Measurements from ENCODE around the gene ZNF827. TPM values are rescaled to one million over a fixed set of nuclear protein-coding genes. Genes with fewer than 3 reads are reported as not detected.

Gene ZNF827
- total RNA-seq, 1 donor from 2014 or later: 23.8 TPM

DNA sequence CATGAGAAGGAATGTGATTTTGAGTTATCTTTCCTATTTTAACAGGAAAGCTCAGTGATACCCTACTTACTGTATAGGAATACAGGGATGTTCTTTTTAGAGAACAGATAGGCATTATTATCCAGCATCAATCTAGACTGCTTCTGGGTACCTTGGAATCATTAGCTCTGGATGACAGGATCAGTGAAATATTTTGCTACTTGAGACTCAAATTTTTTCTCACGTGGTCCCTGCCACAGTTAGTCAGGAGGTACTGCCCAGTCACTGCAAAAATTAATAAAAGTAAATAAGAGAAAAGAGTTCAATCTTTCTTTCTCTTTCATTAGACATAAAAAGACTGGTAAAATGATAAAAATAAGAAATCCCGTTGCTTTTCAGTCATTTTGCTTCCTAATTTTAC is 5.5 kb downstream of the ZNF827 start:
- Mint-ChIP-seq H3K36me3 (ENCODE audit: low read depth) (no peaks in the 10 kb centered on the region), H3K4me3 (ENCODE audit: unreplicated experiment) (no peak overlapping the region), H3K27me3 (ENCODE audit: low read depth) (no peaks in the 10 kb centered on the region), H3K9me3 (ENCODE audit: low read depth) (no peaks in the 10 kb centered on the region), H3K4me1 (ENCODE audit: low read depth) (peaks cover 53% of the 10 kb centered on the region), H3K27ac (ENCODE audit: unreplicated experiment) (peak overlapping the region; percentile 68)
- TF ChIP-seq, protein P1, sequence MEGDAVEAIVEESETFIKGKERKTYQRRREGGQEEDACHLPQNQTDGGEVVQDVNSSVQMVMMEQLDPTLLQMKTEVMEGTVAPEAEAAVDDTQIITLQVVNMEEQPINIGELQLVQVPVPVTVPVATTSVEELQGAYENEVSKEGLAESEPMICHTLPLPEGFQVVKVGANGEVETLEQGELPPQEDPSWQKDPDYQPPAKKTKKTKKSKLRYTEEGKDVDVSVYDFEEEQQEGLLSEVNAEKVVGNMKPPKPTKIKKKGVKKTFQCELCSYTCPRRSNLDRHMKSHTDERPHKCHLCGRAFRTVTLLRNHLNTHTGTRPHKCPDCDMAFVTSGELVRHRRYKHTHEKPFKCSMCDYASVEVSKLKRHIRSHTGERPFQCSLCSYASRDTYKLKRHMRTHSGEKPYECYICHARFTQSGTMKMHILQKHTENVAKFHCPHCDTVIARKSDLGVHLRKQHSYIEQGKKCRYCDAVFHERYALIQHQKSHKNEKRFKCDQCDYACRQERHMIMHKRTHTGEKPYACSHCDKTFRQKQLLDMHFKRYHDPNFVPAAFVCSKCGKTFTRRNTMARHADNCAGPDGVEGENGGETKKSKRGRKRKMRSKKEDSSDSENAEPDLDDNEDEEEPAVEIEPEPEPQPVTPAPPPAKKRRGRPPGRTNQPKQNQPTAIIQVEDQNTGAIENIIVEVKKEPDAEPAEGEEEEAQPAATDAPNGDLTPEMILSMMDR (IDR thresholded peaks at IDR 0.05): no peak
- DNase-seq (ENCODE audit: low spot score): no peak

DNA sequence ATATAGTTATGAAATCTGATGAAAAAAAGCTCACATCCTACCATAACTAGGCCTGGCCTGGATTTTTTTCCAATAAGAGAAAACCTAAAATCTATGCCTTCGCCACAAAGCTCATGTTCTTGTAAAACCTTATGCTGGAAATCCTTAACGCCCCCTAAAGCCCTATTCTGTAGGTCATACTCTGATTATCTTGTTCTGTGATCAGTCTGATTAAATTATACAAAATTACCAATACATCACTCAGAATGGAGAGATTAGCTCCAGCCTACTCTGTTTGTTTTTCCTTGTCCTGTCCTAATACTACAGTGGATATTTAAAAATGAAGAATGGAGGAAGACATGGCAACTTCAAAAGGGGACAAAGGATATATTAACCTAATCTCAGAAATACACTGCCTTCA is 7.2 kb downstream of the ZNF827 start:
- Mint-ChIP-seq H3K36me3 (ENCODE audit: low read depth) (no peaks in the 10 kb centered on the region), H3K9me3 (ENCODE audit: low read depth) (no peaks in the 10 kb centered on the region), H3K4me3 (ENCODE audit: unreplicated experiment) (no peak overlapping the region), H3K4me1 (ENCODE audit: low read depth) (peaks cover 53% of the 10 kb centered on the region), H3K27me3 (ENCODE audit: low read depth) (no peaks in the 10 kb centered on the region), H3K27ac (ENCODE audit: unreplicated experiment) (no peak overlapping the region)
- TF ChIP-seq, protein P1 (IDR thresholded peaks at IDR 0.05): no peak
- no peak for DNase-seq (ENCODE audit: low spot score)

DNA sequence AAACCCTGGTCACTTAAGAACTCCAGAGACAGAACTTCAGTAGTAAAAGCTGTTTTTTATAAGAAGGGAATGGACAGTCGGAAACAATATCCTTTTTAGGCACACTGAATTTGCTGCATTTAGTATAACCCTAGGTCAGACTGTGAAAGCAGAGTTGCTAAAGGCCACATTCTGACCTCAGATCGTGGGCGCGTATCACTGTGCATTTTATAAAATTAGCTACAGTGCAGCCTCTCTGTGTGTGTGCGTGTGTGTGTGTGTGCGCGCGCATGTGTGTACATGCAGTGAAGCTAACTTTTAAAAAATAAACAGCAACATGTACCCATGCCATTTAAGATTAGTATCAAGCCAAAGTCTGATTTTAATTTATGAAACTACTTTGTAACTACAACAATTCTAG is 8.0 kb downstream of the ZNF827 start:
- H3K9me3 Mint-ChIP-seq (ENCODE audit: low read depth): no peaks in the 10 kb centered on the region
- H3K36me3 Mint-ChIP-seq (ENCODE audit: low read depth): no peaks in the 10 kb centered on the region
- H3K4me3 Mint-ChIP-seq (ENCODE audit: unreplicated experiment): no peak overlapping the region
- no peak overlapping the region for H3K27ac Mint-ChIP-seq (ENCODE audit: unreplicated experiment)
- no peaks in the 10 kb centered on the region for H3K27me3 Mint-ChIP-seq (ENCODE audit: low read depth)
- no peak for DNase-seq (ENCODE audit: low spot score)
- TF ChIP-seq, protein P1 (IDR thresholded peaks at IDR 0.05): no peak
- H3K4me1 Mint-ChIP-seq (ENCODE audit: low read depth): peaks cover 47% of the 10 kb centered on the region

DNA sequence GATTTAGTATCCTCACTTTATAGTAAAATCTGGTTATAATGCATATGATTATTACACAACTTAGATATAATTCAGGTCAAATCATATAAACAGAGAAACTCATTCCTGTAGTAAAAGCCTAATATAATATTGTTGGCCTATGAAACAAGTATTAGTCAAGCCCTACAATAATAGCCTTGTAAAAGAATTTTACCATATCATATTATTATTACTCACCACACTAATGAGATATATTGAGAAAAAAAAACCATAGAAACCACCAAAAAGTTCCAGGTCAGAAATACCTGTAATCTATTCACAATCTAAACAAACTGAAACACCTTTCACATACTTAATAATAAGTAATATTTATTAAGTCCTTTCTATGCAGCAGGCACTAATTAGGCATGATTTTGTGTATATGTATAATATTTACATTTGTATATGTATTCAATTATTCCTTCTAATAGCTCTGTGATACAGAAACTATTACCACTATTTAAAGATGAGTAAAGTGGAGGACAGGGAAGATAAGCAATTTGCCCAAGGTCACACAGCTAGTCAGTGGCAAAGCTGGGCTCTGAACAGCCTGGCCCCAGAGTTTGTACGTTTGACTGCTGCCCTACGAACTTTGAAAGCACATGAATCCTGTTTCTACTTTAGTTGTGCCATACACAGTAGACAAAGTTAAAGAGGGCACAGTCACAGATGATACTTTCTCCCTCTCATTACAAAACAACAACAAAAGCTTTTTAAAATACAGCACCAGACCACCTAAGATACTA is 9.0 kb downstream of the ZNF827 start:
- H3K36me3 Mint-ChIP-seq (ENCODE audit: low read depth): no peaks in the 10 kb centered on the region
- DNase-seq (ENCODE audit: low spot score): no peak
- H3K9me3 Mint-ChIP-seq (ENCODE audit: low read depth): no peaks in the 10 kb centered on the region
- H3K27ac Mint-ChIP-seq (ENCODE audit: unreplicated experiment): no peak overlapping the region
- H3K27me3 Mint-ChIP-seq (ENCODE audit: low read depth): no peaks in the 10 kb centered on the region
- peaks cover 37% of the 10 kb centered on the region for H3K4me1 Mint-ChIP-seq (ENCODE audit: low read depth)
- TF ChIP-seq, protein P1 (IDR thresholded peaks at IDR 0.05): no peak
- no peak overlapping the region for H3K4me3 Mint-ChIP-seq (ENCODE audit: unreplicated experiment)

DNA sequence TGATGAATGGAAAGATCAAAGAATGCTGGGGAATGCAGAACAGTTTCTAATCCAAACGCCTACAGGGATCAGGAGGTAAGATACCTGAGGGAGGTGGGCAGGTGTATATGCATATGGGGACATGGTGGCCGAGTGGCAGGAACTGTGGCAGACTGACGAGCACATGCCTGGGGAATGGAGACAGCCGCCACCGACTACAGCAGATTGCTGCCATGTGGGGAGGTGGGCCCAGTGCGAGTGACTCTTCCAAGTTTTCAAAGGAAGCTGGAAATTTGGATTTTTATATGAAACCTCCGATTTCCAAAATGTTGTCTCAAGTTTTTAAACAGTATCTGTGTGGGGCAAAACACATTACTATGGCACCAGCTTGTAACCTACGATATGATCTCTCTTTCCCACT is 9.9 kb downstream of the ZNF827 start:
- no peak overlapping the region for H3K4me3 Mint-ChIP-seq (ENCODE audit: unreplicated experiment)
- H3K9me3 Mint-ChIP-seq (ENCODE audit: low read depth): no peaks in the 10 kb centered on the region
- no peaks in the 10 kb centered on the region for H3K36me3 Mint-ChIP-seq (ENCODE audit: low read depth)
- no peak for DNase-seq (ENCODE audit: low spot score)
- no peaks in the 10 kb centered on the region for H3K27me3 Mint-ChIP-seq (ENCODE audit: low read depth)
- no peak overlapping the region for H3K27ac Mint-ChIP-seq (ENCODE audit: unreplicated experiment)
- TF ChIP-seq, protein P1 (IDR thresholded peaks at IDR 0.05): no peak
- H3K4me1 Mint-ChIP-seq (ENCODE audit: low read depth): peaks cover 28% of the 10 kb centered on the region

Measured in chondrocyte (in vitro differentiated cells).